Breast epithelium (tissue), 3 donors: ENCODE measurements around the gene PCDHB1.

Experiments
- CTCF ChIP-seq, 3 donors: fragments of 450-650 bp; IDR thresholded peaks; one replicate each; pipeline ENCODE4 v1.5.1; 2016 to 2017; ENCODE audit warnings: antibody characterized with exemption in 3 of 3, mild to moderate bottlenecking in 3 of 3, moderate library complexity in 3 of 3
- POLR2A ChIP-seq: fragments of 450-650 bp; IDR thresholded peaks from one replicate; pipeline ENCODE4 v1.6.1; 2016; ENCODE audit warnings: antibody characterized with exemption, mild to moderate bottlenecking, moderate library complexity
- POLR2AphosphoS5 ChIP-seq, 3 donors: sonication (generic); formaldehyde crosslinking; IDR thresholded peaks; one replicate each; pipeline ENCODE4 v1.6.1; 2017; ENCODE audit warnings: antibody characterized with exemption in 3 of 3

- no peak for TF ChIP-seq CTCF (IDR thresholded peaks at IDR 0.05)
- TF ChIP-seq POLR2AphosphoS5 (IDR thresholded peaks at IDR 0.05), result no peak
- no peak for TF ChIP-seq POLR2A
Observed at GRCh38 chr5:141010047-141010793, 41.0 kb upstream of the PCDHB1 start.
